GM06990 (cell line): Measurements from ENCODE around the gene MAP1S.
"Not testable (repeated sequence)": the region's sequence is repeated elsewhere in the genome, so short reads cannot be mapped to it uniquely, and the experiment has no call there.

Experiments used
- DNase-seq: peaks from one replicate; pipeline ENCODE4 v3.0.0-alpha.2; 2011; ENCODE audit not compliant: insufficient read length; ENCODE audit errors: extremely low read depth
- H3K27me3 ChIP-seq: replicated peaks from 2 replicates; pipeline ENCODE4 v1.6.0; 2011; ENCODE audit warnings: low read length; ENCODE audit not compliant: control insufficient read depth, insufficient read depth
- H3K36me3 ChIP-seq: 2 replicates; pipeline ENCODE4 v1.5.1; 2011; ENCODE audit warnings: low read length; ENCODE audit not compliant: control insufficient read depth, insufficient read depth
- H3K4me3 ChIP-seq: replicated peaks from 2 replicates; pipeline ENCODE4 v1.5.1; 2011; ENCODE audit warnings: low read depth, mild to moderate bottlenecking, control low read depth, low read length
- CTCF ChIP-seq: IDR thresholded peaks from 2 replicates; pipeline ENCODE4 v1.5.1; 2011; ENCODE audit warnings: low read length, control low read depth, mild to moderate bottlenecking, inconsistent platforms; ENCODE audit not compliant: insufficient read depth, poor library complexity, severe bottlenecking

The MAP1S gene

DNA sequence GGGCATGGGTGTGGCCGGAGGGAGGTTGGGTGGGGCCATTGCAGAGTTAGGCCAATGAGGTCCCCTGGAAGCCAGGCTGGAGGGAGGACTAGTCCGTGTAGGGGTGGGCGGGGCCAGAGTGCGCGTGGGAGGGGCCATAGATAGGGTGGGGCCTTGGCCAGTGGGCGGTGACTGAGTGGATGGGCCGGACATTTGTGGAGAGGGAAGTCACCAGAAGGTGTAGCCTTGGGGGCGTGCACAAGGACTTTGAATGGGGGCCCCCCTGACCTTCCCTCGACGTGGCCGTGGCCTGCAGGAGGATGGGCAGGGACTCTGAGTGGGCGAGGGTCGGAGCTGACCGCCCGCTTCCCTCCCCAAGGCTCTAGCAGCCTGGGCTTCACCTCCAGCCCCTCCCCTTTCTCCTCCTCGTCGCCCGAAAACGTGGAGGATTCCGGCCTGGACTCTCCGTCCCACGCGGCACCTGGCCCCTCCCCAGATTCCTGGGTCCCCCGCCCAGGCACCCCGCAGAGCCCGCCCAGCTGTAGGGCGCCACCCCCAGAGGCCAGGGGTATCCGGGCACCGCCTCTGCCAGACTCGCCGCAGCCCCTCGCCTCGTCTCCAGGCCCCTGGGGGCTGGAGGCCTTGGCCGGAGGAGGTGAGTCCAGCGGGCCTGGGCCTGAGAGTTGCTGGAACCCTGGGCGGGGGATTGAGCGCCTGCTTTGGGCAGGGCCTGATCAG, 59.1 kb downstream of the MAP1S start:
- no peak overlapping the region for H3K4me3 ChIP-seq
- DNase-seq: peak; percentile 77
- H3K36me3 ChIP-seq: peaks cover 9% of the 10 kb centered on the region
- no peak for TF ChIP-seq CTCF
- no peaks in the 10 kb centered on the region for H3K27me3 ChIP-seq

DNA sequence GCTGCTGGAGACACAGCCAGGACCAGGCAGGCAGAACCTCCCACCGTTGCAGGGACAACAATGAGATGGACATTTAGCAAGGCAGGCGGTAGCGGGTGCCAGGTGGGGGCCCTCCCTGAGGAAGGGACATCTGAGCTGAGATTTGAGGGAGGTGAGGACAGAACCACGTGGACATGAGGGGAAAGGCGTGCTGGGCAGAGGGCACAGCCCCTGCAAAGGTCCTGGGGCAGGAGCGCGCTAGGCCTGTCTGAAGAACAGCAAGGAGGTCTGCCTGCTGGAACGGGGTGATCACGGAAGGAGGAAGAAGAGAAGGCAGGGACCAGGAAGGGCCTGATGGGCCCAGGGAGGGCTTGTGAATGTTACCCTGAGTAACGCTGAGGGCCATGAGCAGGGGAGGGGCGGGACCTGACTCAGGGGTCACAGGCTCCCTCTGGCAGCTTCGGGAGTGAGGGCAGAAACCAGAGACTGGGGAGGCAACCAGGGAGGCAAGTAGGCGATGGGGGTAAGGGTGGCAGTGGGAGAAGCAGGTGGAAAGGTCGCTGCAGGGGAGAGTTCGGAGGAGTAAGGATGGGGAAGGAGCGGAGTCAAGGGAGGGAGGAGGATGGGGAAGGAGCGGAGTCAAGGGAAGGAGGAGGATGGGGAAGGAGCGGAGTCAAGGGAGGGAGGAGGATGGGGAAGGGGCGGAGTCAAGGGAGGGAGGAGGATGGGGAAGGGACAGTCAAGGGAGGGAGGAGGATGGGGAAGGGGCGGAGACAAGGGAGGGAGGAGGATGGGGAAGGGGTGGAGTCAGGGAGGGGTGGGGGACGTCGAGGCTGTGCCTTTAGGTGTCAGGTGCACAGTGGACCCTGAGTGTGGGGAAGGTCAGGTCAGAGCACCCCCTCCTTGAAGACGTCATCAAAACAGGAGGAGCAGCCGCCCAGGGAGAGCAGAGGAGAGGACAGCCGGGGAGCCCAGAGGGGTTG, 60.0 kb downstream of the MAP1S start:
- no peak overlapping the region for H3K4me3 ChIP-seq
- H3K27me3 ChIP-seq: no peaks in the 10 kb centered on the region
- peaks cover 9% of the 10 kb centered on the region for H3K36me3 ChIP-seq
- DNase-seq: no peak
- TF ChIP-seq CTCF: no peak

- no peak for DNase-seq
- TF ChIP-seq CTCF: no peak
- Histone ChIP-seq H3K27me3 (no peaks in the 10 kb centered on the region), H3K4me3 (no peak overlapping the region), H3K36me3 (peaks cover 9% of the 10 kb centered on the region)
Measured at GRCh38 chr19:17780781-17781180, 61.5 kb downstream of the MAP1S start.

- H3K4me3 ChIP-seq, H3K27me3 ChIP-seq, DNase-seq: not testable (repeated sequence)
- H3K36me3 ChIP-seq: peaks cover 11% of the 10 kb centered on the region
Measured at GRCh38 chr19:17783721-17784120, 64.4 kb downstream of the MAP1S start.
